ENCODE data around the gene UBAP1.

Gene UBAP1

GRCh38 chr9:34279411-34279810 lies 100.6 kb downstream of the UBAP1 start:
- no peak overlapping the region for H3K9ac ChIP-seq
- no peak overlapping the region for H3K4me3 ChIP-seq (IDR thresholded peaks at IDR 0.05; ENCODE audit: insufficient read depth, low read depth, low read length)
- H3K27me3 ChIP-seq (ENCODE audit: insufficient read depth, low read depth) = no peaks in the 10 kb centered on the region
- H3K36me3 ChIP-seq (ENCODE audit: insufficient read depth) = no peaks in the 10 kb centered on the region
- no peaks in the 10 kb centered on the region for H3K79me2 ChIP-seq (ENCODE audit: insufficient read depth, low read depth)
- H3K27ac ChIP-seq = no peak overlapping the region
- no peak overlapping the region for H3K4me2 ChIP-seq
- H4K20me1 ChIP-seq (ENCODE audit: insufficient read depth) = no peaks in the 10 kb centered on the region
- H3K4me1 ChIP-seq (ENCODE audit: low read depth, poor library complexity, severe bottlenecking) = no peaks in the 10 kb centered on the region
- H2AFZ ChIP-seq (ENCODE audit: low read depth) = no peak overlapping the region
- TF ChIP-seq, protein P1, sequence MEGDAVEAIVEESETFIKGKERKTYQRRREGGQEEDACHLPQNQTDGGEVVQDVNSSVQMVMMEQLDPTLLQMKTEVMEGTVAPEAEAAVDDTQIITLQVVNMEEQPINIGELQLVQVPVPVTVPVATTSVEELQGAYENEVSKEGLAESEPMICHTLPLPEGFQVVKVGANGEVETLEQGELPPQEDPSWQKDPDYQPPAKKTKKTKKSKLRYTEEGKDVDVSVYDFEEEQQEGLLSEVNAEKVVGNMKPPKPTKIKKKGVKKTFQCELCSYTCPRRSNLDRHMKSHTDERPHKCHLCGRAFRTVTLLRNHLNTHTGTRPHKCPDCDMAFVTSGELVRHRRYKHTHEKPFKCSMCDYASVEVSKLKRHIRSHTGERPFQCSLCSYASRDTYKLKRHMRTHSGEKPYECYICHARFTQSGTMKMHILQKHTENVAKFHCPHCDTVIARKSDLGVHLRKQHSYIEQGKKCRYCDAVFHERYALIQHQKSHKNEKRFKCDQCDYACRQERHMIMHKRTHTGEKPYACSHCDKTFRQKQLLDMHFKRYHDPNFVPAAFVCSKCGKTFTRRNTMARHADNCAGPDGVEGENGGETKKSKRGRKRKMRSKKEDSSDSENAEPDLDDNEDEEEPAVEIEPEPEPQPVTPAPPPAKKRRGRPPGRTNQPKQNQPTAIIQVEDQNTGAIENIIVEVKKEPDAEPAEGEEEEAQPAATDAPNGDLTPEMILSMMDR (conservative IDR thresholded peaks at IDR 0.05; ENCODE audit: low read depth, low read length) = no peak

- Histone ChIP-seq H3K27ac (no peak overlapping the region), H3K36me3 (ENCODE audit: insufficient read depth) (no peaks in the 10 kb centered on the region)
- TF ChIP-seq, protein P1 (conservative IDR thresholded peaks at IDR 0.05; ENCODE audit: low read depth, low read length) = no peak
Measured at GRCh38 chr9:34282096-34282495, 103.3 kb downstream of the UBAP1 start.

GRCh38 chr9:34289159-34289558 lies 110.3 kb downstream of the UBAP1 start:
- TF ChIP-seq, protein P1 (conservative IDR thresholded peaks at IDR 0.05; ENCODE audit: low read depth, low read length) = no peak
- Histone ChIP-seq H4K20me1 (ENCODE audit: insufficient read depth) (no peaks in the 10 kb centered on the region), H3K36me3 (ENCODE audit: insufficient read depth) (no peaks in the 10 kb centered on the region), H3K27me3 (ENCODE audit: insufficient read depth, low read depth) (no peaks in the 10 kb centered on the region), H3K4me3 (IDR thresholded peaks at IDR 0.05; ENCODE audit: insufficient read depth, low read depth, low read length) (no peak overlapping the region), H3K79me2 (ENCODE audit: insufficient read depth, low read depth) (no peaks in the 10 kb centered on the region), H3K4me2 (no peak overlapping the region), H2AFZ (ENCODE audit: low read depth) (no peak overlapping the region), H3K27ac (no peak overlapping the region), H3K4me1 (ENCODE audit: low read depth, poor library complexity, severe bottlenecking) (no peaks in the 10 kb centered on the region), H3K9ac (no peak overlapping the region)

More at GRCh38 chr9:34282096-34282495, 103.3 kb downstream of the UBAP1 start:
- Histone ChIP-seq H3K79me2 (ENCODE audit: insufficient read depth, low read depth) (no peaks in the 10 kb centered on the region), H2AFZ (ENCODE audit: low read depth) (no peak overlapping the region), H3K9ac (no peak overlapping the region), H3K4me1 (ENCODE audit: low read depth, poor library complexity, severe bottlenecking) (no peaks in the 10 kb centered on the region), H3K4me2 (no peak overlapping the region), H3K27me3 (ENCODE audit: insufficient read depth, low read depth) (no peaks in the 10 kb centered on the region), H3K4me3 (IDR thresholded peaks at IDR 0.05; ENCODE audit: insufficient read depth, low read depth, low read length) (no peak overlapping the region), H4K20me1 (ENCODE audit: insufficient read depth) (no peaks in the 10 kb centered on the region)

- H3K9ac ChIP-seq = no peak overlapping the region
- no peaks in the 10 kb centered on the region for H3K36me3 ChIP-seq (ENCODE audit: insufficient read depth)
- TF ChIP-seq, protein P1 (conservative IDR thresholded peaks at IDR 0.05; ENCODE audit: low read depth, low read length) = no peak
- no peak overlapping the region for H2AFZ ChIP-seq (ENCODE audit: low read depth)
- no peak overlapping the region for H3K4me2 ChIP-seq
- H3K4me3 ChIP-seq (IDR thresholded peaks at IDR 0.05; ENCODE audit: insufficient read depth, low read depth, low read length) = no peak overlapping the region
- no peak overlapping the region for H3K27ac ChIP-seq
- H4K20me1 ChIP-seq (ENCODE audit: insufficient read depth) = no peaks in the 10 kb centered on the region
- no peaks in the 10 kb centered on the region for H3K4me1 ChIP-seq (ENCODE audit: low read depth, poor library complexity, severe bottlenecking)
- no peaks in the 10 kb centered on the region for H3K79me2 ChIP-seq (ENCODE audit: insufficient read depth, low read depth)
- no peaks in the 10 kb centered on the region for H3K27me3 ChIP-seq (ENCODE audit: insufficient read depth, low read depth)
Measured at GRCh38 chr9:34291023-34291422, 112.2 kb downstream of the UBAP1 start.
